HCT116 (cell line): ENCODE data around the gene LAMC3. TPM values are rescaled to one million over a fixed set of nuclear protein-coding genes. Genes with fewer than 3 reads are reported as not detected.

Experiments used
- ATAC-seq: fragments of 200-7000 bp; cut with Tn5 transposase; 2 replicates; pipeline ENCODE4 v1.9.1; 2020; ENCODE audit warnings: mild to moderate bottlenecking, moderate library complexity
- BruUV-seq: library from RNA; stranded (reverse); fragments of 400-500 nt; replicated peaks from 2 replicates; lab custom pipeline; 2021; lab: Mats Ljungman, UMichigan
- CTCF ChIA-PET: fragments of 300-600 bp; sonication (Branson Sonifier 250); formaldehyde crosslinking; loops from one replicate; lab custom pipeline; 2021; ENCODE audit warnings: antibody characterized with exemption; lab: Charles Lee
- POLR2A ChIA-PET: fragments of 300-600, 350-600 bp; sonication (Branson Sonifier 250); formaldehyde crosslinking; loops from one replicate; lab custom pipeline; 2021; ENCODE audit warnings: antibody characterized with exemption; lab: Charles Lee
- RAD21 ChIA-PET, 2 experiments: fragments of 300-600 bp; sonication (Branson Sonifier 250); formaldehyde crosslinking; loops; one replicate each; lab custom pipeline; 2023; ENCODE audit warnings: low total read pairs in 2 of 2; ENCODE audit not compliant: uncharacterized antibody in 2 of 2, unreplicated experiment in 2 of 2, low non-redundant PET in 1 of 2; lab: Charles Lee
- DNase-seq: peaks from one replicate; pipeline ENCODE4 v3.0.0-alpha.2; 2010; ENCODE audit warnings: low read depth, low spot score
- H2AFZ ChIP-seq: fragments of 200-600 bp; shearing (Covaris generic), sonication (generic); 2 replicates; pipeline ENCODE4 v1.6.1; 2017; ENCODE audit warnings: low read depth, mixed run types, mixed read lengths, antibody characterized with exemption, low read length; ENCODE audit not compliant: poor library complexity, severe bottlenecking
- H3K27ac ChIP-seq: 2 replicates; pipeline ENCODE4 v1.5.1; 2012; ENCODE audit warnings: low read depth, low read length
- H3K27me3 ChIP-seq: fragments of 200-600 bp; sonication (generic); 2 replicates; pipeline ENCODE4 v1.6.1; 2016; ENCODE audit warnings: mixed run types, low read length, mixed read lengths; ENCODE audit not compliant: insufficient read depth
- H3K36me3 ChIP-seq, 2 experiments: fragments of 200-500 bp in 1 of 2; fragments of 200-600 bp in 1 of 2; sonication (Bioruptor generic) in 1 of 2; sonication (generic) in 1 of 2; 2 replicates each; pipeline versions ENCODE4 v1.5.1 to v1.6.1; 2014 to 2016; ENCODE audit warnings: low read length in 2 of 2, inconsistent platforms in 1 of 2, mixed read lengths in 1 of 2, mixed run types in 1 of 2; ENCODE audit not compliant: insufficient read depth in 2 of 2, control insufficient read depth in 1 of 2
- H3K4me1 ChIP-seq, 2 experiments: fragments of 200-600 bp in 1 of 2; sonication (generic) in 1 of 2; 2 replicates each; pipeline versions ENCODE4 v1.5.1 to v1.6.1; 2012 to 2017; ENCODE audit warnings: low read length in 2 of 2, inconsistent platforms in 1 of 2, mild to moderate bottlenecking in 1 of 2, mixed read lengths in 1 of 2, mixed run types in 1 of 2, moderate library complexity in 1 of 2; ENCODE audit not compliant: insufficient read depth in 2 of 2, control insufficient read depth in 1 of 2
- H3K4me2 ChIP-seq: fragments of 200-600 bp; sonication (generic); 2 replicates; pipeline ENCODE4 v1.6.1; 2017; ENCODE audit warnings: mixed run types, low read length, mixed read lengths
- H3K4me3 ChIP-seq, 2 experiments: fragments of 200-600 bp in 1 of 2; sonication (generic) in 1 of 2; replicated peaks in 1 of 2; 2 replicates each; pipeline ENCODE4 v1.5.1; 2011 to 2016; ENCODE audit warnings: low read length in 2 of 2, control low read depth in 1 of 2, low read depth in 1 of 2, mild to moderate bottlenecking in 1 of 2, mixed read lengths in 1 of 2, mixed run types in 1 of 2
- H3K79me2 ChIP-seq: fragments of 200-600 bp; sonication (generic); 2 replicates; pipeline ENCODE4 v1.6.1; 2017; ENCODE audit warnings: mild to moderate bottlenecking, mixed run types, low read length, moderate library complexity, mixed read lengths; ENCODE audit not compliant: insufficient read depth
- H3K9ac ChIP-seq: fragments of 200-600 bp; sonication (generic); 2 replicates; pipeline ENCODE4 v1.6.1; 2016; ENCODE audit warnings: low read length, mixed read lengths
- H3K9me2 ChIP-seq: fragments of 200-600 bp; sonication (generic), shearing (Covaris generic); 2 replicates; pipeline ENCODE4 v1.6.1; 2017; ENCODE audit warnings: mixed run types, mild to moderate bottlenecking, moderate library complexity; ENCODE audit not compliant: insufficient read depth
- H3K9me3 ChIP-seq, 2 experiments: fragments of 200-500 bp in 1 of 2; fragments of 200-600 bp in 1 of 2; sonication (Bioruptor generic) in 1 of 2; sonication (generic) in 1 of 2; 2 replicates each; pipeline ENCODE4 v1.6.1; 2014 to 2017; ENCODE audit warnings: low read length in 2 of 2, mixed read lengths in 2 of 2, inconsistent platforms in 1 of 2, low read depth in 1 of 2, mild to moderate bottlenecking in 1 of 2, mixed run types in 1 of 2, moderate library complexity in 1 of 2; ENCODE audit not compliant: control insufficient read depth in 1 of 2, insufficient read depth in 1 of 2
- H4K20me1 ChIP-seq: fragments of 200-600 bp; sonication (generic), shearing (Covaris generic); 2 replicates; pipeline ENCODE4 v1.6.1; 2017; ENCODE audit warnings: mixed run types, mild to moderate bottlenecking, moderate library complexity; ENCODE audit not compliant: insufficient read depth
- CEBPB ChIP-seq: IDR thresholded peaks from 2 replicates; pipeline ENCODE4 v1.6.1; 2012; ENCODE audit warnings: low read depth
- CTCF ChIP-seq, 3 experiments: fragments of 200-600 bp in 1 of 3; sonication (generic) in 1 of 3; IDR thresholded peaks in 2 of 3; conservative IDR thresholded peaks in 1 of 3; 2 replicates each; pipeline ENCODE4 v1.5.1; 2012 to 2017; ENCODE audit warnings: low read depth in 2 of 3, low read length in 2 of 3, antibody characterized with exemption in 1 of 3, borderline replicate concordance in 1 of 3, control low read depth in 1 of 3, mild to moderate bottlenecking in 1 of 3, mixed read lengths in 1 of 3, mixed run types in 1 of 3, moderate library complexity in 1 of 3; ENCODE audit not compliant: insufficient read depth in 1 of 3
- EGR1 ChIP-seq: IDR thresholded peaks from 2 replicates; pipeline ENCODE4 v1.6.1; 2012; ENCODE audit warnings: low read depth
- ELF1 ChIP-seq: IDR thresholded peaks from 2 replicates; pipeline ENCODE4 v1.6.1; 2012; ENCODE audit warnings: low read depth, borderline replicate concordance
- EZH2 ChIP-seq: fragments of 200-600 bp; sonication (generic); IDR thresholded peaks from 2 replicates; pipeline ENCODE4 v1.6.1; 2017; ENCODE audit warnings: antibody characterized with exemption, mixed run types
- EZH2phosphoT487 ChIP-seq: fragments of 200-600 bp; IDR thresholded peaks from 2 replicates; pipeline ENCODE4 v1.6.1; 2018; ENCODE audit warnings: antibody characterized with exemption, borderline replicate concordance
- FOSL1 ChIP-seq: IDR thresholded peaks from 2 replicates; pipeline ENCODE4 v1.6.1; 2012; ENCODE audit warnings: low read depth
- JUND ChIP-seq: IDR thresholded peaks from 2 replicates; pipeline ENCODE4 v1.6.1; 2012
- POLR2A ChIP-seq: IDR thresholded peaks from 2 replicates; pipeline ENCODE4 v1.7.0; 2011; ENCODE audit warnings: borderline replicate concordance; ENCODE audit not compliant: insufficient read depth, insufficient read length; ENCODE audit errors: extremely low read depth
- POLR2AphosphoS5 ChIP-seq: IDR thresholded peaks from 2 replicates; pipeline ENCODE4 v1.6.1; 2011; ENCODE audit warnings: mild to moderate bottlenecking, low read depth, low read length, moderate library complexity
- RAD21 ChIP-seq: IDR thresholded peaks from 2 replicates; pipeline ENCODE4 v1.6.1; 2012; ENCODE audit warnings: low read depth, mild to moderate bottlenecking
- SIN3A ChIP-seq: IDR thresholded peaks from 2 replicates; pipeline ENCODE4 v1.6.1; 2012; ENCODE audit warnings: low read depth
- SP1 ChIP-seq: IDR thresholded peaks from 2 replicates; pipeline ENCODE4 v1.6.1; 2012; ENCODE audit warnings: low read depth
- SRF ChIP-seq: IDR thresholded peaks from 2 replicates; pipeline ENCODE4 v1.6.1; 2012; ENCODE audit warnings: low read depth
- TCF7L2 ChIP-seq: IDR thresholded peaks from 2 replicates; pipeline ENCODE4 v1.7.0; 2011; ENCODE audit warnings: borderline replicate concordance, inconsistent platforms; ENCODE audit not compliant: insufficient read depth, insufficient read length; ENCODE audit errors: extremely low read depth
- YY1 ChIP-seq: IDR thresholded peaks from 2 replicates; pipeline ENCODE4 v1.6.1; 2011; ENCODE audit warnings: low read length, low read depth, moderate library complexity, mild to moderate bottlenecking; ENCODE audit not compliant: insufficient replicate concordance; ENCODE audit errors: extremely low read depth
- ZBTB33 ChIP-seq: IDR thresholded peaks from 2 replicates; pipeline ENCODE4 v1.6.1; 2011; ENCODE audit warnings: mild to moderate bottlenecking, low read length, moderate library complexity; ENCODE audit not compliant: insufficient replicate concordance; ENCODE audit errors: extremely low read depth
- ZFX ChIP-seq: fragments of 450-650 bp; IDR thresholded peaks from 2 replicates; pipeline ENCODE4 v1.6.1; 2017
- ZNF274 ChIP-seq: fragments of 200-500 bp; sonication (Bioruptor generic); IDR thresholded peaks from 2 replicates; pipeline ENCODE4 v1.6.1; 2014; ENCODE audit warnings: mild to moderate bottlenecking, low read depth, low read length, inconsistent platforms
- intact Hi-C: fragments of 100-400 bp; cut with micrococcal nuclease; formaldehyde crosslinking; loops from 2 replicates; pipeline ENCODE4 v1.10.0; 2022
- total RNA-seq: library from RNA; stranded (reverse); gene quantifications from one replicate; pipeline ENCODE4 v1.2.1, GENCODE V29; 2021; ENCODE audit not compliant: unreplicated experiment
- TF ChIP-seq, protein P1 (sequence below): IDR thresholded peaks from 2 replicates; pipeline ENCODE4 v1.6.1; 2012
- TF ChIP-seq, protein P2 (sequence below): IDR thresholded peaks from 2 replicates; pipeline ENCODE4 v1.6.1; 2012

Gene LAMC3
- total RNA-seq, 1 experiment from 2014 or later = 7.7 TPM

GRCh38 chr9:131125288-131126058, 116.5 kb downstream of the LAMC3 start, which contains the start of gene NUP214 (continued):
- peak; percentile 97 for TF ChIP-seq POLR2AphosphoS5
- TF ChIP-seq YY1 = peak; percentile 32
- TF ChIP-seq, protein P1, sequence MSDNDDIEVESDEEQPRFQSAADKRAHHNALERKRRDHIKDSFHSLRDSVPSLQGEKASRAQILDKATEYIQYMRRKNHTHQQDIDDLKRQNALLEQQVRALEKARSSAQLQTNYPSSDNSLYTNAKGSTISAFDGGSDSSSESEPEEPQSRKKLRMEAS = peak; percentile 91
- peak; percentile 98 for TF ChIP-seq SRF

GRCh38 chr9:131126059-131126426, 117.1 kb downstream of the LAMC3 start:
- ChIA-PET POLR2A (no interaction called here), RAD21 (no interaction called here), CTCF (interaction anchor here (1.0 kb wide), 1 partner anchor 68 kb away, joined by 5 read pairs; no protein-coding TSS in a partner anchor)
- H3K79me2 ChIP-seq = peaks cover 55% of the 10 kb centered on the region
- ATAC-seq (no peak), DNase-seq (no peak)
- H3K27me3 ChIP-seq = no peaks in the 10 kb centered on the region
- no peaks in the 10 kb centered on the region for H3K9me2 ChIP-seq
- peak overlapping the region; percentile 91 to 99 for H3K4me3 ChIP-seq
- no peaks in the 10 kb centered on the region for H4K20me1 ChIP-seq
- H3K9me3 ChIP-seq = no peaks in the 10 kb centered on the region
- peaks cover 6 to 12% of the 10 kb centered on the region in 2 experiments; a peak in 3 of 4 replicates for H3K4me1 ChIP-seq
- no TSS peak for BruUV-seq
- H2AFZ ChIP-seq = no peak overlapping the region
- peak overlapping the region; percentile 96 for H3K9ac ChIP-seq
- H3K27ac ChIP-seq = peak overlapping the region; percentile 80
- peak overlapping the region; percentile 88 for H3K4me2 ChIP-seq
- H3K36me3 ChIP-seq = peaks cover 26 to 30% of the 10 kb centered on the region in 2 experiments
- TF ChIP-seq ZNF274 (no peak), SP1 (no peak), CTCF (IDR thresholded peaks at IDR 0.05 in 2 of 3, conservative IDR thresholded peaks at IDR 0.05 in 1 of 3; ENCODE audit: borderline replicate concordance in 1 of 3, insufficient read depth in 1 of 3, low read depth in 2 of 3, low read length in 2 of 3) (no peak), EGR1 (no peak), ZFX (no peak), JUND (no peak), ELF1 (no peak), EZH2 (no peak), EZH2phosphoT487 (no peak), YY1 (no peak), POLR2A (no peak), SRF (no peak), CEBPB (no peak), FOSL1 (no peak), RAD21 (no peak), SIN3A (no peak), ZBTB33 (no peak), TCF7L2 (no peak)
- TF ChIP-seq, protein P1 = no peak
- TF ChIP-seq, protein P2, sequence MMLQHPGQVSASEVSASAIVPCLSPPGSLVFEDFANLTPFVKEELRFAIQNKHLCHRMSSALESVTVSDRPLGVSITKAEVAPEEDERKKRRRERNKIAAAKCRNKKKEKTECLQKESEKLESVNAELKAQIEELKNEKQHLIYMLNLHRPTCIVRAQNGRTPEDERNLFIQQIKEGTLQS = no peak
- intact Hi-C loops = loop anchor here (5.0 kb wide), 1 partner anchor 69 kb away; no protein-coding TSS in a partner anchor
